Suprapubic skin (tissue), 4 donors: ENCODE data around the gene TPSD1. TPM values are rescaled to one million over a fixed set of nuclear protein-coding genes. Genes with fewer than 3 reads are reported as not detected.

Source experiments
- DNase-seq, 2 donors: peaks; one replicate each; pipeline ENCODE4 v3.0.0-alpha.2; 2019; ENCODE audit warnings: low spot score in 2 of 2
- H3K27ac ChIP-seq: fragments of 200-600 bp; sonication (generic); one replicate; pipeline ENCODE4 v1.5.1; 2019
- H3K27me3 ChIP-seq: fragments of 200-600 bp; sonication (generic); one replicate; pipeline ENCODE4 v1.5.1; 2019
- H3K36me3 ChIP-seq: fragments of 200-600 bp; sonication (generic); one replicate; pipeline ENCODE4 v1.5.1; 2019
- H3K4me1 ChIP-seq: fragments of 200-600 bp; sonication (generic); one replicate; pipeline ENCODE4 v1.5.1; 2019
- H3K4me3 ChIP-seq: fragments of 200-600 bp; sonication (generic); one replicate; pipeline ENCODE4 v1.5.1; 2019; ENCODE audit warnings: mild to moderate bottlenecking
- H3K9me3 ChIP-seq: fragments of 200-600 bp; sonication (generic); one replicate; pipeline ENCODE4 v1.5.1; 2019
- CTCF ChIP-seq, 2 donors: fragments of 200-600 bp in 1 of 2; fragments of 450-650 bp in 1 of 2; sonication (generic) in 1 of 2; IDR thresholded peaks; one replicate each; pipeline ENCODE4 v1.5.1; 2016 to 2019; ENCODE audit warnings: antibody characterized with exemption in 2 of 2, mild to moderate bottlenecking in 1 of 2, moderate library complexity in 1 of 2
- EP300 ChIP-seq: sonication (generic); formaldehyde crosslinking; IDR thresholded peaks from one replicate; pipeline ENCODE4 v1.6.1; 2017; ENCODE audit warnings: antibody characterized with exemption
- POLR2A ChIP-seq, 2 donors: fragments of 450-650 bp; IDR thresholded peaks; one replicate each; pipeline ENCODE4 v1.6.1; 2017; ENCODE audit warnings: antibody characterized with exemption in 2 of 2, mild to moderate bottlenecking in 2 of 2, moderate library complexity in 2 of 2
- POLR2AphosphoS5 ChIP-seq, 3 donors: sonication (generic); formaldehyde crosslinking; IDR thresholded peaks; one replicate each; pipeline ENCODE4 v1.6.1; 2017; ENCODE audit warnings: antibody characterized with exemption in 3 of 3
- WGBS: methylation state at CpG from one replicate; pipeline ENCODE4 v1.1.5; 2018; 5-methylcytosine and 5-hydroxymethylcytosine counted together
- total RNA-seq, 4 donors: library from RNA; depleted of rRNA; stranded (reverse); fragments of >200 nt; gene quantifications; one replicate each; pipeline ENCODE4 v1.1.0, GENCODE V29; 2016

TPSD1 gene
- total RNA-seq, 4 donors from 2014 or later, result 0.38 to 11.6 (median 0.83) TPM; not detected in 1

GRCh38 chr16:1218930-1219611, 36.8 kb upstream of the TPSD1 start:
- H3K4me1 ChIP-seq, result no peaks in the 10 kb centered on the region
- H3K9me3 ChIP-seq, result no peaks in the 10 kb centered on the region
- WGBS, result 71% methylated on average over 7 of the region's 24 CpGs
- H3K4me3 ChIP-seq, result no peak overlapping the region
- peaks cover 40% of the 10 kb centered on the region for H3K27me3 ChIP-seq
- no peak for DNase-seq
- H3K27ac ChIP-seq, result no peak overlapping the region
- H3K36me3 ChIP-seq, result no peaks in the 10 kb centered on the region
- TF ChIP-seq CTCF (IDR thresholded peaks at IDR 0.05) (no peak), EP300 (no peak), POLR2A (IDR thresholded peaks at IDR 0.05) (no peak), POLR2AphosphoS5 (IDR thresholded peaks at IDR 0.05) (no peak)

- H3K4me1 ChIP-seq, result no peaks in the 10 kb centered on the region
- H3K36me3 ChIP-seq, result no peaks in the 10 kb centered on the region
- peaks cover 41% of the 10 kb centered on the region for H3K27me3 ChIP-seq
- no peak overlapping the region for H3K4me3 ChIP-seq
- no peak for DNase-seq
- H3K9me3 ChIP-seq, result no peaks in the 10 kb centered on the region
- 100% methylated on average over 1 of the region's 55 CpGs for WGBS
- H3K27ac ChIP-seq, result no peak overlapping the region
- TF ChIP-seq POLR2A (IDR thresholded peaks at IDR 0.05) (no peak), POLR2AphosphoS5 (IDR thresholded peaks at IDR 0.05) (no peak), EP300 (no peak), CTCF (IDR thresholded peaks at IDR 0.05) (no peak)
Measured at GRCh38 chr16:1220098-1220728, 35.7 kb upstream of the TPSD1 start.

- TF ChIP-seq POLR2AphosphoS5 (IDR thresholded peaks at IDR 0.05) (no peak), POLR2A (IDR thresholded peaks at IDR 0.05) (no peak)
- H3K36me3 ChIP-seq, result no peaks in the 10 kb centered on the region
- H3K9me3 ChIP-seq, result no peaks in the 10 kb centered on the region
- H3K27me3 ChIP-seq, result peaks cover 46% of the 10 kb centered on the region
- DNase-seq, result no peak
- no peak overlapping the region for H3K4me3 ChIP-seq
- H3K4me1 ChIP-seq, result no peaks in the 10 kb centered on the region
- WGBS, result 79% methylated on average over 34 of the region's 48 CpGs
- H3K27ac ChIP-seq, result no peak overlapping the region
Measured at GRCh38 chr16:1220841-1221627, 34.8 kb upstream of the TPSD1 start.

GRCh38 chr16:1221628-1222552, 34.0 kb upstream of the TPSD1 start:
- 62% methylated on average over 21 of the region's 40 CpGs for WGBS
- H3K36me3 ChIP-seq, result no peaks in the 10 kb centered on the region

More at GRCh38 chr16:1221628-1222552, 34.0 kb upstream of the TPSD1 start:
- Histone ChIP-seq H3K27me3 (peaks cover 42% of the 10 kb centered on the region), H3K4me1 (no peaks in the 10 kb centered on the region), H3K4me3 (no peak overlapping the region), H3K9me3 (no peaks in the 10 kb centered on the region), H3K27ac (no peak overlapping the region)
- no peak for TF ChIP-seq POLR2A (IDR thresholded peaks at IDR 0.05)
- no peak for TF ChIP-seq EP300
- TF ChIP-seq POLR2AphosphoS5 (IDR thresholded peaks at IDR 0.05), result no peak
- no peak for TF ChIP-seq CTCF (IDR thresholded peaks at IDR 0.05)
- DNase-seq, result no peak
